Epithelial cell of alveolus of lung (primary cell): ENCODE data around the gene NIPSNAP3A. TPM values are rescaled to one million over a fixed set of nuclear protein-coding genes. Genes with fewer than 3 reads are reported as not detected.

Experiments used
- total RNA-seq: library from RNA; depleted of rRNA; stranded (reverse); fragments of >200 nt; gene quantifications from 2 replicates; pipeline ENCODE4 v1.2.1, GENCODE V29; 2015

NIPSNAP3A gene
- 7.4 and 34.5 TPM in 2 replicates for total RNA-seq

DNA sequence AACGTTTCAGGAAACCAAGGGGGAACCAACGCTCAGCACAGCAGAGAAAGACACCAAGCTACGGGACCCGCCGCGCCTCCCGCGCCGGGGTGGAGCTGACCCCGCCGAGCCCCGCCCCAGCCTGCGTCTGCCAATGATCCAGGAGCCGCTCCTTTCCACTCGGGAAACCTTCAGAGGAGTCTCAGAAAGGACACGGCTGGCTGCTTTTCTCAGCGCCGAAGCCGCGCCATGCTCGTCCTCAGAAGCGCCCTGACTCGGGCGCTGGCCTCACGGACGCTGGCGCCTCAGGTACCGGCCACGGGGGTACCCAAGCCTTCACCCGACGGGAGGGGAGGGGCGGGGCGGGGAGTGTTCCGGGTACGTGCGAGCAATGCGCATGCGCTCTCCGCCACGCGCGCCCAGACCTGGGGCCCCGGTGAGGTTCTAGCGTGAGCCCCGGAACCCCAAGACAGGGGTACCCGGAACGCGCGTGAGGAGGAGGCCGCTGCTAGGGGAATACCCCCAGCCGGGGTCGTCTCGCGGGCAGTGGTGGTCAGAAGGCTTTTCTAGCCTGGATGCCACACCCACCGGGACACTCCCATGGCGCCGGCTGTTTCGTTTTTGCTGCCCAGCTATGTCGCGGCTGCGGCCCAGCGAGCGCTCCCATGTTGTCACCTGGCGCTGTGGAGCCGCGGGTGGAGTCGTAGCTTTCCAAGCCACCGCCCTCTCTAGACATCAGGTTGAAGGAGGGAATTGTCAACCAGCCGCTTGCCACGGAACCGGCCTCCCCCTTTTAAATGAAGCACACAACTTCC lies at the start of gene NIPSNAP3A:
TSS of gene NIPSNAP3A (plus strand) at position 119 of the 794 bp plus-strand sequence. CDS start at position 229, 110 bp downstream.

Other genes with a start within 250 kb of the NIPSNAP3A start
- gene OR13F1, start 243.4 kb upstream of the NIPSNAP3A start, total RNA-seq: not detected in 2 replicates
- gene OR13C4, start 220.5 kb upstream of the NIPSNAP3A start, total RNA-seq: not detected in 2 replicates
- gene OR13C3, start 210.8 kb upstream of the NIPSNAP3A start, total RNA-seq: not detected in 2 replicates
- not detected in 2 replicates for gene OR13C8, start 178.5 kb upstream of the NIPSNAP3A start, total RNA-seq
- gene OR13C5, start 148.3 kb upstream of the NIPSNAP3A start, total RNA-seq: not detected in 2 replicates
- not detected in 2 replicates for gene OR13C2, start 142.1 kb upstream of the NIPSNAP3A start, total RNA-seq
- not detected in 2 replicates for gene OR13C9, start 129.5 kb upstream of the NIPSNAP3A start, total RNA-seq
- gene OR13D1, start 53.2 kb upstream of the NIPSNAP3A start, total RNA-seq: not detected in 2 replicates
- 0.13 and 3.0 TPM in 2 replicates for gene NIPSNAP3B, start 16.4 kb downstream of the NIPSNAP3A start, total RNA-seq
- 23.5 and 36.3 TPM in 2 replicates for gene ABCA1, start 180.5 kb downstream of the NIPSNAP3A start, total RNA-seq